Ascending aorta (tissue), 2 donors: ENCODE data around the gene KNL1. TPM values are rescaled to one million over a fixed set of nuclear protein-coding genes. Genes with fewer than 3 reads are reported as not detected.
"Not testable (repeated sequence)": the region's sequence is repeated elsewhere in the genome, so short reads cannot be mapped to it uniquely, and the experiment has no call there.

Experiments used
- DNase-seq, 2 donors: peaks; one replicate each; pipeline ENCODE4 v3.0.0-alpha.2; 2019; ENCODE audit warnings: low spot score in 2 of 2
- H3K27ac ChIP-seq, 2 donors: fragments of 200-600 bp; sonication (generic); one replicate each; pipeline ENCODE4 v1.5.1; 2016 to 2017; ENCODE audit warnings: mild to moderate bottlenecking in 1 of 2
- H3K27me3 ChIP-seq: fragments of 200-600 bp; sonication (generic); one replicate; pipeline ENCODE4 v1.5.1; 2017
- H3K36me3 ChIP-seq, 2 donors: fragments of 200-600 bp; sonication (generic); one replicate each; pipeline ENCODE4 v1.5.1; 2016
- H3K4me1 ChIP-seq, 2 donors: fragments of 200-600 bp; sonication (generic); one replicate each; pipeline ENCODE4 v1.5.1; 2016 to 2017; ENCODE audit warnings: mild to moderate bottlenecking in 1 of 2
- H3K4me3 ChIP-seq, 2 donors: fragments of 200-600 bp; sonication (generic); one replicate each; pipeline ENCODE4 v1.5.1; 2016 to 2017; ENCODE audit warnings: mild to moderate bottlenecking in 1 of 2
- H3K9me3 ChIP-seq, 2 donors: fragments of 200-600 bp; sonication (generic); one replicate each; pipeline ENCODE4 v1.5.1; 2016
- CTCF ChIP-seq, 3 experiments: fragments of 200-600 bp in 2 of 3; fragments of 450-650 bp in 1 of 3; sonication (generic) in 2 of 3; IDR thresholded peaks; one replicate each; pipeline ENCODE4 v1.5.1; 2016 to 2019; ENCODE audit warnings: antibody characterized with exemption in 3 of 3, mild to moderate bottlenecking in 1 of 3, moderate library complexity in 1 of 3
- intact Hi-C: fragments of 100-400 bp; cut with DNase I; formaldehyde crosslinking; loops from one replicate; pipeline ENCODE4 v1.15.1; 2023
- total RNA-seq: library from RNA; depleted of rRNA; stranded (reverse); fragments of >200 nt; gene quantifications from one replicate; pipeline ENCODE4 v1.1.0, GENCODE V29; 2016

KNL1 gene
- total RNA-seq, 1 donor from 2014 or later, result not detected

DNA sequence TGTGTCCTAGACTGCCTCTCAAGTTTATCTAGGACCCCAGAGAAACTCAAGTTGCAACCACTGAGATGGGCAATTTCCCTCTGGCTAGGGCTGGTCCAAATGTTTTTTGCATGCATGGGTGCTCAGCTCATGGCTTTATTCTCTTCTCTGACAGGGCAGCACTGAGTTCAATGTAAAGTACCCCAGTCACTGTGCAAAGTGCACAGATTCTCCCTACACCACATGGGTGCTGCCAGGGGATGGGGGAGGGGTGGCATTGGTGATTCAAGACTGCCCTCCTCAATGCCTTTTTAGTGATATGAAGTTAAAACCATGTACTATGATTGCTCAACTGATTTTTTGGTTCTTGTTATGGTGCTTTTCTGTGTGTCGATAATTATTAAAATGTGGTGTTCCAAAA is 86.1 kb downstream of the KNL1 start:
- DNase-seq, result no peak

GRCh38 chr15:40680959-40681358 is 86.9 kb downstream of the KNL1 start:
- H3K27me3 ChIP-seq, H3K36me3 ChIP-seq, H3K9me3 ChIP-seq, DNase-seq, intact Hi-C loops, H3K27ac ChIP-seq, H3K4me1 ChIP-seq, H3K4me3 ChIP-seq: not testable (repeated sequence)

More for the DNA sequence above, 86.1 kb downstream of the KNL1 start:
- Histone ChIP-seq H3K9me3 (no peaks in the 10 kb centered on the region), H3K4me1 (no peaks in the 10 kb centered on the region), H3K27ac (no peak overlapping the region), H3K27me3 (no peaks in the 10 kb centered on the region), H3K36me3 (no peaks in the 10 kb centered on the region), H3K4me3 (no peak overlapping the region)
- intact Hi-C loops, result no loop called here
- TF ChIP-seq CTCF (IDR thresholded peaks at IDR 0.05), result no peak

GRCh38 chr15:40684381-40684780 is 90.3 kb downstream of the KNL1 start:
- Histone ChIP-seq H3K9me3 (no peaks in the 10 kb centered on the region), H3K4me3 (no peak overlapping the region), H3K4me1 (no peaks in the 10 kb centered on the region), H3K27me3 (no peaks in the 10 kb centered on the region), H3K36me3 (no peaks in the 10 kb centered on the region), H3K27ac (no peak overlapping the region)
- no peak for TF ChIP-seq CTCF (IDR thresholded peaks at IDR 0.05)
- intact Hi-C loops, result no loop called here
- DNase-seq, result no peak

- Histone ChIP-seq H3K27ac (no peak overlapping the region), H3K9me3 (no peaks in the 10 kb centered on the region), H3K4me3 (no peak overlapping the region), H3K27me3 (no peaks in the 10 kb centered on the region), H3K36me3 (no peaks in the 10 kb centered on the region), H3K4me1 (no peaks in the 10 kb centered on the region)
- intact Hi-C loops, result no loop called here
- TF ChIP-seq CTCF (IDR thresholded peaks at IDR 0.05), result no peak
- DNase-seq, result no peak
Observed at GRCh38 chr15:40685376-40685775, 91.3 kb downstream of the KNL1 start.

GRCh38 chr15:40688932-40689799 is 95.1 kb downstream of the KNL1 start:
- Histone ChIP-seq H3K4me1 (peaks cover 0 to 6% of the 10 kb centered on the region in 2 donors), H3K9me3 (no peaks in the 10 kb centered on the region), H3K4me3 (no peak overlapping the region), H3K27me3 (no peaks in the 10 kb centered on the region), H3K27ac (no peak overlapping the region), H3K36me3 (peaks cover 0 to 4% of the 10 kb centered on the region in 2 donors)
- no peak for DNase-seq
- intact Hi-C loops, result no loop called here
- no peak for TF ChIP-seq CTCF (IDR thresholded peaks at IDR 0.05)

GRCh38 chr15:40691737-40692136 is 97.7 kb downstream of the KNL1 start:
- Histone ChIP-seq H3K4me1 (peaks cover 0 to 8% of the 10 kb centered on the region in 2 donors), H3K27ac (no peak overlapping the region), H3K36me3 (peaks cover 0 to 4% of the 10 kb centered on the region in 2 donors), H3K4me3 (no peak overlapping the region), H3K9me3 (no peaks in the 10 kb centered on the region), H3K27me3 (no peaks in the 10 kb centered on the region)
- no peak for TF ChIP-seq CTCF (IDR thresholded peaks at IDR 0.05)
- intact Hi-C loops, result loop anchor here (5.0 to 10.0 kb wide), 3 partner anchors 66 to 423 kb away; partner anchors contain the start of genes DNAJC17, INO80, RMDN3 and ZFYVE19
- no peak for DNase-seq
